T-helper 2 cell (primary cell): Measurements from ENCODE around the gene BPNT1.
A peak's percentile ranks its signal among the peaks of the same experiment; 100 is the strongest.

Experiments
- DNase-seq, 5 experiments: peaks; one replicate each; pipeline versions ENCODE4 v3.0.0 to v3.0.0-alpha.2; 2012 to 2022

Gene BPNT1

GRCh38 chr1:220076861-220077762 lies 12.5 kb downstream of the BPNT1 start:
- DNase-seq, result no peak

- no peak for DNase-seq
These were observed 22.1 kb downstream of the BPNT1 start for GRCh38 chr1:220067269-220068204.

GRCh38 chr1:220062629-220063028 lies 27.0 kb downstream of the BPNT1 start:
- DNase-seq, result no peak

DNA sequence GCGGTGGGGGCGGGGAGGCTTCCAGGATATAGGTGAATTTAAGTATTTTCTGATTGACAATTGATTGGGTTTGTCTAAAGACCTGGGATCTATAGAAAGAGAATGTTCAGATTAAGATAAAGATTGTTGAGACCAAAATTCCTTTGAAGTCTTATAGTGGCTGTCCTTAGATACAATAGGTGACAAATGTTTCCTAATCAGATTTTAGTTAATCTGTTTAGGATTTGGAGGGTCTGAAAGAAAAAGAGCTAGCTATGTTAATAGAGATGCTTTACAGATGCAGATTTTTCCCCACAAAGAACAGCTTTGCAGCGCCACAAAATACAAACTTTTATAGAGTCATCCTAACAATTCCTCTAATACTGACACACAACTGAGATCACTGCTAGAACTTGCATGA lies 28.7 kb downstream of the BPNT1 start:
- DNase-seq, result no peak

DNA sequence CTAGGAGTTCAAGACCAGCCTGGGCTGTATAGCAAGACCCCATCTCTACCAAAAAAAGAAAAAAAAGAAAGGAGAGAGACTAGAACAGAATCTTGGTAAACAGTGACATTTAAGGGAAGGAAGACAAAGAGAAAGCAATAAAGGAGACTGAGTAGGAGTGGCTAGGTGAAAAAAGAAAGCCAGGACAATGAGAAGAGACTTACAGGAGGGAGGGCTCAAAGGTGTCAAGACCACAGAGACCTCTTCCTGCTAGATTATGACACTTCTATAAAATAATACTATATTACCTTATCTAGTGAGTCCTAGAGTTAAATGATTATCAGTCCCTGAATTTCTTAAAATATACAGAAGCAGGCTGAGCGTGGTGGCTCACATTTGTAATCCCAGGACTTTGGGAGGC lies 33.2 kb downstream of the BPNT1 start:
- DNase-seq, result peak in 2 of 5 experiments; percentile 29 to 50

DNA sequence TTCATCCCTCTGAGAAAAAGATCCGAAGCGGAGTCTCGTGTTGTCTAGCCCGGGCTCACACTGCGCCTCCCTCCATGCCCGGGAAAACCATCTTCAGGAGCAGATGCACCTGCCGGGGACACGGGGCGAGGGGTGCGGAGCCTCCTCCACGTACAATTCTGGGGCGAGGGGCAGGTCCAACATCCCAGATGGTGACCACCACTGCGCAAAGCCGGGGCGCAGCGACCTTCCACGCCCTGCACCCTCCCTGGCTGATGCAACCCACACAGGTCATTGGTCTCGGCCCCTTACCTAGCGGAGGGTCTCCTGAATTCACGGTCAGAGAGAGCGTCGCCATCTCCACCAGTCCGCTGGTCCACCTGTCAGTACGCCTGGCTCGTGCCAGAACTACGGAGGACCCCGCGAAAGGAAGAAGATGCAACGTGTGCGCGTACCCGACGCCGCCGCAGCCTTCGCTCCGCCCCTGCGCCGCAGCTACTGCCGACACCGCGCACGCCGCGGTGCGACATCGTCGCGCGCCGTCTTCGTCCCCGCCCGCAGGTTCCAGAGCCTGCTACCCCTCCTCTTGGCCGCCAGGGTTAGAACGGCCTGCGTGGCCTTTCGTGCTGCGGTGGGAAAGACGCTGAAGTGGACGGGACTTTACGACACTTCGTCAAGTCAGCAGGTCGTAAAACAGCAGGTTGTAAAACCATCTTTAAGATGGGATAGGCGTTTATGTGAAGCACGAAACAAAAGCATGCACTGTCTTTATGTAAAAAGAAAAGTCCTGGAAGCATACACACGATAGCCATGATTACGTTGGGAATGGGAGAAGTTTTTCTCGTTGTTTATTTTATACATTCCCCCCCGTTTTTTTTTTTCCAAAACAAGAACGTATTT lies 43.3 kb downstream of the BPNT1 start, which contains the start of gene EPRS1:
Gene EPRS1, minus strand, starts transcription at position 454 of the 879 bp plus-strand sequence. Its CDS starts 117 bp downstream, at position 337.
- peak; percentile 82 to 100 (median 92) for DNase-seq

GRCh38 chr1:220045356-220046051 lies 44.1 kb downstream of the BPNT1 start:
- DNase-seq, result peak in 1 of 5 experiments; percentile 65

GRCh38 chr1:220044678-220045355 lies 44.8 kb downstream of the BPNT1 start:
- DNase-seq, result no peak

GRCh38 chr1:220043646-220044045 lies 45.9 kb downstream of the BPNT1 start:
- no peak for DNase-seq

GRCh38 chr1:220040028-220040596 lies 49.5 kb downstream of the BPNT1 start:
- no peak for DNase-seq

GRCh38 chr1:220038640-220039039 lies 50.9 kb downstream of the BPNT1 start:
- no peak for DNase-seq

DNA sequence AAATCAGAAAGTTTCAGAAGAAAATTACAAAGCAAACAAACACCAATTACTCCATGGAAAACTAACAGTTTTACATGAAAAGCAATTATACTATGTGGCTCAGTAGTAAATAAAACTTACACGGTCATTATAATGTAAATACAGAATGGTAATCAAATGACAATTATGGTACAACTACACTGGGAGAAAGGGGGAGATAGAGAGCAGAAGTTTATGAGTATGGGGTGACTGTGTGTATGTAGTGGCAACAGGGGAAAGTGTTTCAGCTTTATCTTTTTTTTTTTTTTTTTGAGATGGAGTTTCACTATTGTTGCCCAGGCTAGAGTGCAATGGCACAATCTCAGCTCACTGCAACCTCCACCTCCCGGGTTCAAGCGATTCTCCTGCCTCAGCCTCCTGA lies 51.8 kb downstream of the BPNT1 start:
- peak in 1 of 5 experiments; percentile 57 for DNase-seq

DNA sequence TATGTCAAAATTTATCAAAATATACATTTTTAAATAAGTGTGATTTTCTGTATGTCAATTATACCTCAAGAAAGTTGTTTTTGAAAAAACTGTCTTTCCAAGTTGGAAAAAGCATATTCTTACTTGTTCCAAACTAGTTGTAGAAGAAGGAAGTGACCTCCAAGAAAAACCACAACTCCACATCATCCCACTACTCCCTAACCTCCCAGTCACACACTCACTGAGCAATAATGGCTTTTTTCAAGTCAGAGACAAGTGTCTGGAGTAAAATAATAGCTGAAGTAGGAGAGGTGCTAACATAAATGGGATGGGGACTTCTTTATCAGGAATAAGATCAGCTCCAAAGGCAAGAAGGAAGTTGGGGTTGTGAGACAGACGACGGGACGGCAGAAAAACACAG lies 56.7 kb downstream of the BPNT1 start:
- no peak for DNase-seq

GRCh38 chr1:220031287-220031686 lies 58.3 kb downstream of the BPNT1 start:
- no peak for DNase-seq

DNA sequence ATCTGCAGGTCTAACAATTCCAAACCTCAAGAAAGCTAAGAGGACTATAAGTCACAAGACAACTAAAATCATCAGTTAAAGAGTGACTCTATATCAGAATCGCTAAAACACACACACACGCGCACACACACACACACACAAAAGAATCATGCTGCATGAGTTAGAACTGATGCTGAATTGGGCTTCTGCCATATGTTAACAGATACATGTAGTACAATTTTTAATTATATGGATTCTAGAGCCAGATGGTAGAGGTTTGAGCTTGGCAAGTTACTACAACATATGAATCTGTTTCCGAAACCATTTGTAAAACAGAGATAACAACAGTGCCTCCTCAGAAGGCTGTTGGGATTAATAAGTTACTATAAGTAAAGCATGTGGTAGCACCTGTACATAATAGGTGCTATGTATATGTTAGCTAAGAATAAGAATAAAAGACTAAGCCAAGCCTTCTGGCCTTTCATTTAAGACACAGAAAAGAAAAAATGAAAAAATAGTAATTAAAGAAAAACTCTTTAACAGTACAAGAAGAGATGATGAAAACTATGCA lies 61.2 kb downstream of the BPNT1 start:
- DNase-seq, result no peak

DNA sequence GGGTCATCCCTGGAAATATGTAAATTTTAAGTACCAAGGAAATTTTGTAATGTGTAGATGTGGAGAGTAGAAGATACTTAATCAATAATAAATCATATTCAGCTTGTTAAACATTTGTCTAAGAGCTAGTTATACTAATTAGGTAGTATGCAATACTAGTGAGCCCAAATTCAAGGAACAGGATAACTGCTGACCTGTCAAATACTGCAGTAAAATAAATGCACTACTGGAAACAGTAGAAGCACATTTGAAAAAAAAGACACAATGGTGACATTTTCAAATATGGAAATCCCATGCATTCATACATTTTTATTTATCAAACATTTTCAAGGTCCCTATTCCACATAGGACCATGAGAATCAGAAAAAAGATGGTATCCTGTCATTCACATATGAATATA lies 70.5 kb downstream of the BPNT1 start:
- DNase-seq, result no peak

GRCh38 chr1:220013497-220013896 lies 76.1 kb downstream of the BPNT1 start:
- DNase-seq, result no peak

GRCh38 chr1:220012259-220012658 lies 77.3 kb downstream of the BPNT1 start:
- no peak for DNase-seq

- no peak for DNase-seq
These were observed 78.0 kb downstream of the BPNT1 start for GRCh38 chr1:220011620-220012019.
